Breast epithelium (tissue), 3 donors: Measurements from ENCODE around the gene PIGH.

ENCODE experiments used
- CTCF ChIP-seq, 3 donors: fragments of 450-650 bp; IDR thresholded peaks; one replicate each; pipeline ENCODE4 v1.5.1; 2016 to 2017; ENCODE audit warnings: antibody characterized with exemption in 3 of 3, mild to moderate bottlenecking in 3 of 3, moderate library complexity in 3 of 3
- POLR2AphosphoS5 ChIP-seq, 3 donors: sonication (generic); formaldehyde crosslinking; IDR thresholded peaks; one replicate each; pipeline ENCODE4 v1.6.1; 2017; ENCODE audit warnings: antibody characterized with exemption in 3 of 3

- TF ChIP-seq CTCF (IDR thresholded peaks at IDR 0.05) (no peak), POLR2AphosphoS5 (IDR thresholded peaks at IDR 0.05) (no peak)
Observed at GRCh38 chr14:67646131-67646530, 46.1 kb upstream of the PIGH start.
